ENCODE results near the gene MPHOSPH10.

DNA sequence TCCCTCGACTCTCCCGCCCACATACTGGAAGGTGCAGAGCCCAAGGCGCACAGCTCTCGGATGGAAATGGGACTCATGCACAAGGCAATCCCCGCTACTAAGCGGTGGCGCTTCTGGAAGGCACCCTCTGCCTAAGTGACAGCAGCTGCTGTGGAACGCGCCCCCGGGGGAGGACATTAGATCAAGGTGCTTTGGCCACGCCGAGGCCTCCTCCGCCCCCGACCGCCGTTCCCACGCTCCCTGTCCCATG lies 607 bp upstream of the MPHOSPH10 start:
- TF ChIP-seq, protein P1, sequence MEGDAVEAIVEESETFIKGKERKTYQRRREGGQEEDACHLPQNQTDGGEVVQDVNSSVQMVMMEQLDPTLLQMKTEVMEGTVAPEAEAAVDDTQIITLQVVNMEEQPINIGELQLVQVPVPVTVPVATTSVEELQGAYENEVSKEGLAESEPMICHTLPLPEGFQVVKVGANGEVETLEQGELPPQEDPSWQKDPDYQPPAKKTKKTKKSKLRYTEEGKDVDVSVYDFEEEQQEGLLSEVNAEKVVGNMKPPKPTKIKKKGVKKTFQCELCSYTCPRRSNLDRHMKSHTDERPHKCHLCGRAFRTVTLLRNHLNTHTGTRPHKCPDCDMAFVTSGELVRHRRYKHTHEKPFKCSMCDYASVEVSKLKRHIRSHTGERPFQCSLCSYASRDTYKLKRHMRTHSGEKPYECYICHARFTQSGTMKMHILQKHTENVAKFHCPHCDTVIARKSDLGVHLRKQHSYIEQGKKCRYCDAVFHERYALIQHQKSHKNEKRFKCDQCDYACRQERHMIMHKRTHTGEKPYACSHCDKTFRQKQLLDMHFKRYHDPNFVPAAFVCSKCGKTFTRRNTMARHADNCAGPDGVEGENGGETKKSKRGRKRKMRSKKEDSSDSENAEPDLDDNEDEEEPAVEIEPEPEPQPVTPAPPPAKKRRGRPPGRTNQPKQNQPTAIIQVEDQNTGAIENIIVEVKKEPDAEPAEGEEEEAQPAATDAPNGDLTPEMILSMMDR (IDR thresholded peaks at IDR 0.05; ENCODE audit: insufficient read depth, low read depth, low read length), result no peak
- TF ChIP-seq EZH2 (IDR thresholded peaks at IDR 0.05; ENCODE audit: insufficient read depth, low read length), result no peak

All from astrocyte (in vitro differentiated cells and primary cell).